PC-3 (cell line): ENCODE results near the gene TMTC1.

Experiments
- EZH2 ChIP-seq: fragments of 300-600 bp; sonication (generic); IDR thresholded peaks from one replicate; pipeline ENCODE4 v1.6.1; 2017; ENCODE audit warnings: antibody characterized with exemption, mild to moderate bottlenecking, low read length; ENCODE audit not compliant: unreplicated experiment
- EZH2phosphoT487 ChIP-seq: fragments of 300-600 bp; sonication (generic); IDR thresholded peaks from 2 replicates; pipeline ENCODE4 v1.6.1; 2018; ENCODE audit warnings: mild to moderate bottlenecking, antibody characterized with exemption, low read length, borderline replicate concordance
- TF ChIP-seq, protein P1 (sequence below): fragments of 300-600 bp; sonication (generic); conservative IDR thresholded peaks from 2 replicates; pipeline ENCODE4 v1.5.1; 2017; ENCODE audit warnings: antibody characterized with exemption, low read depth, mild to moderate bottlenecking, low read length

DNA sequence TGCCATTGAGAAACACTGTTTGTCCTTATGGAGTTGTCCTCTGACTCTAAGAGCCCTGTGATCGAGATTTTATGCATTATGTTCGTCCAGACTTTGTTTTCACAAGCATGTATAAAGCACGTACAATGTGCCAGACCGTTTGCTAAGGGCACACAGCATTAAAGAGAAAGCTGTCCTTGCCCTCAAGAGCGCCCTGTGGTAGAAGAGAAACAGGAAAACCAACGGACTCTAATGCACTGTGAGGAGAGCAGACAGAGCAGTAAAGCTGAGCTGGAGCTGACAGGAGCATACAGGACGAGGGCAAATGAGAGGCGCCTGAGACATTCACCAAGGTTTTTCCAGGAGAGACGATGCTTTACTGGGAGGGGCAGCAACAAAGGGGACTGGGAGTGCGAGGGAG, 220.1 kb downstream of the TMTC1 start:
- no peak for TF ChIP-seq EZH2
- TF ChIP-seq, protein P1, sequence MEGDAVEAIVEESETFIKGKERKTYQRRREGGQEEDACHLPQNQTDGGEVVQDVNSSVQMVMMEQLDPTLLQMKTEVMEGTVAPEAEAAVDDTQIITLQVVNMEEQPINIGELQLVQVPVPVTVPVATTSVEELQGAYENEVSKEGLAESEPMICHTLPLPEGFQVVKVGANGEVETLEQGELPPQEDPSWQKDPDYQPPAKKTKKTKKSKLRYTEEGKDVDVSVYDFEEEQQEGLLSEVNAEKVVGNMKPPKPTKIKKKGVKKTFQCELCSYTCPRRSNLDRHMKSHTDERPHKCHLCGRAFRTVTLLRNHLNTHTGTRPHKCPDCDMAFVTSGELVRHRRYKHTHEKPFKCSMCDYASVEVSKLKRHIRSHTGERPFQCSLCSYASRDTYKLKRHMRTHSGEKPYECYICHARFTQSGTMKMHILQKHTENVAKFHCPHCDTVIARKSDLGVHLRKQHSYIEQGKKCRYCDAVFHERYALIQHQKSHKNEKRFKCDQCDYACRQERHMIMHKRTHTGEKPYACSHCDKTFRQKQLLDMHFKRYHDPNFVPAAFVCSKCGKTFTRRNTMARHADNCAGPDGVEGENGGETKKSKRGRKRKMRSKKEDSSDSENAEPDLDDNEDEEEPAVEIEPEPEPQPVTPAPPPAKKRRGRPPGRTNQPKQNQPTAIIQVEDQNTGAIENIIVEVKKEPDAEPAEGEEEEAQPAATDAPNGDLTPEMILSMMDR: no peak
- no peak for TF ChIP-seq EZH2phosphoT487
